Anterior cingulate cortex (tissue), 58 donors: Measurements from ENCODE around the gene CYP27C1.

ENCODE experiments used
- DNase-seq, 58 donors: peaks; one replicate each; lab custom pipeline; 2025; lab: John Stamatoyannopoulos, UW

CYP27C1 gene

GRCh38 chr2:127195140-127196074 is 24.7 kb downstream of the CYP27C1 start:
- DNase-seq = no peak

GRCh38 chr2:127194447-127194846 is 25.7 kb downstream of the CYP27C1 start:
- no peak for DNase-seq

- DNase-seq = no peak
Measured at GRCh38 chr2:127193967-127194280, 26.2 kb downstream of the CYP27C1 start.

- DNase-seq = no peak
Measured at GRCh38 chr2:127193164-127193966, 26.7 kb downstream of the CYP27C1 start.

- no peak for DNase-seq
Measured at GRCh38 chr2:127191331-127192219, 28.5 kb downstream of the CYP27C1 start.

GRCh38 chr2:127188797-127189196 is 31.3 kb downstream of the CYP27C1 start:
- no peak for DNase-seq

- no peak for DNase-seq
Measured at GRCh38 chr2:127187831-127188230, 32.3 kb downstream of the CYP27C1 start.

GRCh38 chr2:127187081-127187775 is 32.9 kb downstream of the CYP27C1 start:
- no peak for DNase-seq

- no peak for DNase-seq
Measured at GRCh38 chr2:127185705-127186104, 34.4 kb downstream of the CYP27C1 start.

GRCh38 chr2:127185093-127185492 is 35.0 kb downstream of the CYP27C1 start:
- DNase-seq = no peak

GRCh38 chr2:127183771-127184170 is 36.3 kb downstream of the CYP27C1 start:
- DNase-seq = no peak

- DNase-seq = no peak
Measured at GRCh38 chr2:127182626-127183458, 37.3 kb downstream of the CYP27C1 start.

- DNase-seq = no peak
Measured at GRCh38 chr2:127181851-127182250, 38.2 kb downstream of the CYP27C1 start.

GRCh38 chr2:127179766-127180165 is 40.3 kb downstream of the CYP27C1 start:
- DNase-seq = peak in 1 of 58 donors; percentile 4

- DNase-seq = peak in 2 of 58 donors; percentile 22 to 40
Measured at GRCh38 chr2:127177617-127178263, 42.4 kb downstream of the CYP27C1 start.

GRCh38 chr2:127176371-127177311 is 43.5 kb downstream of the CYP27C1 start:
- DNase-seq = peak in 33 of 58 donors; percentile 16 to 64 (median 43)

- DNase-seq = peak in 6 of 58 donors; percentile 13 to 54 (median 29)
Measured at GRCh38 chr2:127175751-127176354, 44.2 kb downstream of the CYP27C1 start.
